WERI-Rb-1 (cell line): ENCODE results near the gene SLC25A3.

Experiments used
- DNase-seq: peaks from one replicate; pipeline ENCODE4 v3.0.0-alpha.2; 2020
- H3K27ac ChIP-seq: fragments of 250-450 bp; sonication (Bioruptor Pico); 2 replicates; pipeline ENCODE4 v1.5.1; 2020; ENCODE audit warnings: mild to moderate bottlenecking, moderate library complexity
- H3K27me3 ChIP-seq: fragments of 250-450 bp; sonication (Bioruptor Pico); 2 replicates; pipeline ENCODE4 v1.5.1; 2021; ENCODE audit warnings: mild to moderate bottlenecking, low read depth, moderate library complexity; ENCODE audit not compliant: insufficient read depth, severe bottlenecking
- H3K36me3 ChIP-seq: fragments of 250-450 bp; sonication (Bioruptor Pico); 2 replicates; pipeline ENCODE4 v1.5.1; 2020; ENCODE audit warnings: mild to moderate bottlenecking, moderate library complexity
- H3K4me3 ChIP-seq: 2 replicates; pipeline ENCODE4 v1.5.1; 2011; ENCODE audit warnings: low read depth, mild to moderate bottlenecking, control low read depth, low read length
- H3K9me3 ChIP-seq: fragments of 250-450 bp; sonication (Bioruptor Pico); 2 replicates; pipeline ENCODE4 v1.5.1; 2021; ENCODE audit warnings: mild to moderate bottlenecking, moderate library complexity; ENCODE audit not compliant: severe bottlenecking
- TF ChIP-seq, protein P1 (sequence below): IDR thresholded peaks from 2 replicates; pipeline ENCODE4 v1.5.1; 2011; ENCODE audit warnings: low read depth, mild to moderate bottlenecking, control low read depth, inconsistent platforms, low read length

Gene SLC25A3

DNA sequence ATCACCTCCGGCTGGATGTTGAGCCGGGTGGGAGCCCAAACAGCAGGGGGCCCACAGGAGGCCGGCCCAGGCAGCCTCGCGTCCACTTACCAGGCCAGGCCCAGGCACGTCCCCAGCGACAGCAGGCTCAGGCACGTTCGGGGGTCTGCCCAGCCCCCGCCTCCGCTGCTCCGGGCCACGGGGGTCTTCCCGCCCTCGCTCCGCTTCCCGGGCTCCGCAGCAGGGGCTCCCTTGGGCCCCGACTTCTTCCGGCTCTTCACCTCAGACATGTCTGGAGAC lies 50.9 kb downstream of the SLC25A3 start:
- Histone ChIP-seq H3K27ac (peak overlapping the region; percentile 96), H3K9me3 (no peaks in the 10 kb centered on the region), H3K36me3 (peaks cover 24% of the 10 kb centered on the region), H3K4me3 (peak overlapping the region; percentile 89), H3K27me3 (no peaks in the 10 kb centered on the region)
- TF ChIP-seq, protein P1, sequence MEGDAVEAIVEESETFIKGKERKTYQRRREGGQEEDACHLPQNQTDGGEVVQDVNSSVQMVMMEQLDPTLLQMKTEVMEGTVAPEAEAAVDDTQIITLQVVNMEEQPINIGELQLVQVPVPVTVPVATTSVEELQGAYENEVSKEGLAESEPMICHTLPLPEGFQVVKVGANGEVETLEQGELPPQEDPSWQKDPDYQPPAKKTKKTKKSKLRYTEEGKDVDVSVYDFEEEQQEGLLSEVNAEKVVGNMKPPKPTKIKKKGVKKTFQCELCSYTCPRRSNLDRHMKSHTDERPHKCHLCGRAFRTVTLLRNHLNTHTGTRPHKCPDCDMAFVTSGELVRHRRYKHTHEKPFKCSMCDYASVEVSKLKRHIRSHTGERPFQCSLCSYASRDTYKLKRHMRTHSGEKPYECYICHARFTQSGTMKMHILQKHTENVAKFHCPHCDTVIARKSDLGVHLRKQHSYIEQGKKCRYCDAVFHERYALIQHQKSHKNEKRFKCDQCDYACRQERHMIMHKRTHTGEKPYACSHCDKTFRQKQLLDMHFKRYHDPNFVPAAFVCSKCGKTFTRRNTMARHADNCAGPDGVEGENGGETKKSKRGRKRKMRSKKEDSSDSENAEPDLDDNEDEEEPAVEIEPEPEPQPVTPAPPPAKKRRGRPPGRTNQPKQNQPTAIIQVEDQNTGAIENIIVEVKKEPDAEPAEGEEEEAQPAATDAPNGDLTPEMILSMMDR = no peak; the same call in 1 of the 2 replicates
- DNase-seq = peak; percentile 80

DNA sequence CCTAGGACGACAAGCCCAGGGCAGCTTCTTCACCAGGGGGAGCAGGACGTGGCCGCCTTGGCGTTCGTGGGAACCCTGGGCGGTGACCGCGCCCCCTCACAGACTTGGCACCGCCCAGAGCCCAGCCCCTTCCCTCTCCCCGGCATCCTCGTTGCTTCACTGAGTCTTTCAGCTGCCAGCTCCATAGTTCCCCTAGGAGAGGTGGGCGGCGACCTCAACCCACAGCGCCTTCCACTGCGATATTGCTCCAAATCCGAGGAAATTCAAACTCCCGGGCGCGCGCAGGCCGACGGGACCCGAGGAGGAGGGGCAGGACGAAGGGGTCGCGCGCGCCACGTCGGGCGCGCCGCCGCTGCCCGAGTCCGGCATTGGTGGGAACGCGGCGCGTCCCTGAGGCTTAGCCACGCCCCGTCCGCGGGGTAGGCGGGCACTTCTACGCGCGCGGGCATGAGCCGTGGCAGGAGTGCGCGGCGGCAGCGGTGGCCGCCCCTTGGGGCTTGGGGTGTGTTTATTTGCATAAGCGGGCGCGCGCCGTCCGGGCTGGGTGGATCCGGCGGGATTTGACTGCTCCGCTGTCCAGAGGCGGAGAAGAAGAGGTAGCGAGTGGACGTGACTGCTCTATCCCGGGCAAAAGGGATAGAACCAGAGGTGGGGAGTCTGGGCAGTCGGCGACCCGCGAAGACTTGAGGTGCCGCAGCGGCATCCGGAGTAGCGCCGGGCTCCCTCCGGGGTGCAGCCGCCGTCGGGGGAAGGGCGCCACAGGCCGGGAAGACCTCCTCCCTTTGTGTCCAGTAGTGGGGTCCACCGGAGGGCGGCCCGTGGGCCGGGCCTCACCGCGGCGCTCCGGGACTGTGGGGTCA lies 51.5 kb downstream of the SLC25A3 start, which contains the start of the genes APAF1 and IKBIP:
APAF1 (plus strand) TSS at position 579 of the 860 bp plus-strand sequence. CDS start 3,070 bp downstream, outside the sequence.
IKBIP (minus strand) TSS at position 77 of the 860 bp plus-strand sequence. CDS start 87 bp downstream, outside the sequence.
- TF ChIP-seq, protein P1 = no peak
- Histone ChIP-seq H3K9me3 (no peaks in the 10 kb centered on the region), H3K27me3 (no peaks in the 10 kb centered on the region), H3K36me3 (peaks cover 30% of the 10 kb centered on the region), H3K27ac (peak within 1 kb of the TSS; percentile 96), H3K4me3 (peak within 1 kb of the TSS; percentile 89)
- peak; percentile 97 for DNase-seq

DNA sequence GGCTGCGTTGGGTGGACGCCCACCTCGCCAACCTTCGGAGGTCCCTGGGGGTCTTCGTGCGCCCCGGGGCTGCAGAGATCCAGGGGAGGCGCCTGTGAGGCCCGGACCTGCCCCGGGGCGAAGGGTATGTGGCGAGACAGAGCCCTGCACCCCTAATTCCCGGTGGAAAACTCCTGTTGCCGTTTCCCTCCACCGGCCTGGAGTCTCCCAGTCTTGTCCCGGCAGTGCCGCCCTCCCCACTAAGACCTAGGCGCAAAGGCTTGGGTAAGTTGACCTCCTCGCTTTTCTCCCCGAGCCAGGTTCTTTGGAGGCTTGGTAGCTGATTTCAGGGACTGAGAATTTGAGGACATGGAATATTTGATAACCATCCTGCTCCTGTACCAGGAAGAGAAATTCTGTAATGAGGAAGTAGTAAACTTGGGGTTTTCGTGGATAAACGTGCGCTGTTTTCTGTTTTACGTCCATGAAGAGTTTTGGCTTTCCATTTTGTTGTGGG lies 52.1 kb downstream of the SLC25A3 start:
- peak; percentile 27 for DNase-seq
- TF ChIP-seq, protein P1 = no peak
- H3K36me3 ChIP-seq = peaks cover 34% of the 10 kb centered on the region
- no peaks in the 10 kb centered on the region for H3K9me3 ChIP-seq
- H3K27me3 ChIP-seq = no peaks in the 10 kb centered on the region
- H3K4me3 ChIP-seq = peak overlapping the region; percentile 89
- H3K27ac ChIP-seq = peak overlapping the region; percentile 96

DNA sequence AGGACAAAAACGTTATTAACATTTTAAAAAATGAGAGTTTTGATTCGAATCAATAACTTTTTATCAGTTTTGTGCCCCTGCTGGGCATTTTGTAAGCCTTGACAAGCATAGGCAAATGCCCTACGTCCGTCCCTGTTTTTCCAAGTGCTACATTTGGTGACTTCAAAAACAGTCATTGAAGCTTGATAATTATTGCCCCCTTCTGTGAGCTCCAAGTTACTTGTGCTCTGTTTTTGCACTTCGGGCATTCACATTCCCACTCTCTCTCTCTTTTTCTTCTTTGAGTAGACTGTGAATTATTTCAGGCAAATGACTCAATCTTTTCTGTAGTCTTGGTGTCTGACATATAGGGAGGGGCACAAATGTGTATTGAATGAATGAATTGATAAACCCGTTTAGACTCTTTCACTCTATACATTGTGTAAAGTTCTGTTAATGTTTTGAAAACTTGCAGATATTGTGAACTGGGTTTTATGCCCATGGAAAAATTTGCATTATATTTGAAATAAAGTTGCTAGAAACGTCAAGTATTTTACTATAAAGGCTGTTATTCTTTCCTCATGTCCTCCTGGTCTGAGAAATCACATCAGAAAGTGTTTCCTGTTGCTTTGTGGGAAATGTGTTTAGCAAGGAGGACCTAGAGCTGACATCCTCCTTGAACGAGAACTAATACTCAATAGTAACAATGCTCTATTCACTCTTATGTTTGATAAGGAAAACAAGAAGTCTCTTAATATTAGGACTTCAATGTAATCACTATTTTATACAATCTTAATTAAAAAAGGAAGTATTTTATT lies 53.0 kb downstream of the SLC25A3 start:
- Histone ChIP-seq H3K36me3 (peaks cover 38% of the 10 kb centered on the region), H3K27me3 (no peaks in the 10 kb centered on the region), H3K9me3 (no peaks in the 10 kb centered on the region), H3K4me3 (peak overlapping the region; percentile 89), H3K27ac (no peak overlapping the region)
- TF ChIP-seq, protein P1 = no peak
- DNase-seq = no peak

DNA sequence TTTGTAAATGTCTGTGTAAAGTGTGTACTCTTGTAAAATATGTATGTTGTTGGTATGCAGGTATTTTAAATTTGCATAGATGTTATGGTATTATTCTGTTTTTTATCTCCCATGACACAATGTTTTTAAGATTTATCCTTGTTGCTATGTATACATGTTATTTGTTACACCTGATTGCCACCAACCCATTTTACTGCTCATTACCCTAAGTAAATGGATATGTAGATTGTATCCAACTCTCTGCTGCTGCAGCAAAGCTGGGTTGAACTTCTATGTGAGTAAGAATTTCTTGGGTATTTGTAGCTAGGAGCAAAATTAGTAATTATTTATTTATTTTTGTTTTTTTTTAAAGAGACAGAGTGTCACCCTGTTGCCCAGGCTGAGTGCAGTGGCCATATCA lies 57.8 kb downstream of the SLC25A3 start:
- DNase-seq = no peak
- TF ChIP-seq, protein P1 = no peak
- Histone ChIP-seq H3K9me3 (no peaks in the 10 kb centered on the region), H3K27ac (no peak overlapping the region), H3K4me3 (no peak overlapping the region), H3K36me3 (peaks cover 40% of the 10 kb centered on the region), H3K27me3 (no peaks in the 10 kb centered on the region)
